PC-3 (cell line): ENCODE data around the gene BICDL2. TPM values are rescaled to one million over a fixed set of nuclear protein-coding genes. Genes with fewer than 3 reads are reported as not detected.

Source experiments
- ATAC-seq: fragments of 200-7000 bp; cut with Tn5 transposase; 2 replicates; pipeline ENCODE4 v1.9.1; 2020; ENCODE audit warnings: mild to moderate bottlenecking, moderate library complexity
- BruUV-seq: library from RNA; stranded (reverse); fragments of 400-500 nt; replicated peaks from 2 replicates; lab custom pipeline; 2021; lab: Mats Ljungman, UMichigan
- CTCF ChIA-PET: fragments of 300-600 bp; sonication (Branson Sonifier 250); formaldehyde crosslinking; loops from one replicate; lab custom pipeline; 2022; ENCODE audit warnings: antibody characterized with exemption; lab: Charles Lee
- POLR2A ChIA-PET: fragments of 300-600 bp; sonication (Branson Sonifier 250); formaldehyde crosslinking; loops from one replicate; lab custom pipeline; 2022; ENCODE audit warnings: antibody characterized with exemption; ENCODE audit not compliant: unreplicated experiment; lab: Charles Lee
- DNase-seq: peaks from one replicate; pipeline ENCODE4 v3.0.0-alpha.2; 2015
- H2AFZ ChIP-seq: fragments of 300-600 bp; sonication (generic); 2 replicates; pipeline ENCODE4 v1.6.0; 2016; ENCODE audit warnings: antibody characterized with exemption, low read length
- H3F3A ChIP-seq: fragments of 300-600 bp; sonication (generic); one replicate; pipeline ENCODE4 v1.6.0; 2017; ENCODE audit warnings: antibody characterized with exemption, low read length, control low read depth, mild to moderate bottlenecking; ENCODE audit not compliant: unreplicated experiment
- H3K27ac ChIP-seq: fragments of 300-600 bp; sonication (generic); 2 replicates; pipeline ENCODE4 v1.5.1; 2016; ENCODE audit warnings: mild to moderate bottlenecking, low read length
- H3K27me3 ChIP-seq: fragments of 300-600 bp; sonication (generic); 2 replicates; pipeline ENCODE4 v1.6.1; 2016; ENCODE audit warnings: low read length, mixed read lengths
- H3K36me3 ChIP-seq: fragments of 300-600 bp; sonication (generic); 2 replicates; pipeline ENCODE4 v1.6.1; 2016; ENCODE audit warnings: low read depth, mixed run types, low read length, mixed read lengths
- H3K4me1 ChIP-seq: fragments of 300-600 bp; sonication (generic); 2 replicates; pipeline ENCODE4 v1.5.1; 2016; ENCODE audit warnings: low read length; ENCODE audit not compliant: insufficient read depth
- H3K4me2 ChIP-seq: fragments of 300-600 bp; sonication (generic); 2 replicates; pipeline ENCODE4 v1.6.0; 2016; ENCODE audit warnings: low read length
- H3K4me3 ChIP-seq: fragments of 300-600 bp; sonication (generic); 2 replicates; pipeline ENCODE4 v1.5.1; 2016; ENCODE audit warnings: mild to moderate bottlenecking, low read length, mixed read lengths
- H3K79me2 ChIP-seq: fragments of 300-600 bp; sonication (generic); 2 replicates; pipeline ENCODE4 v1.6.1; 2017; ENCODE audit warnings: low read length, mixed read lengths
- H3K9ac ChIP-seq: fragments of 300-600 bp; sonication (generic); 2 replicates; pipeline ENCODE4 v1.6.0; 2016; ENCODE audit warnings: mild to moderate bottlenecking, low read length
- H3K9me2 ChIP-seq: fragments of 300-600 bp; sonication (generic); replicated peaks from 2 replicates; pipeline ENCODE4 v1.6.1; 2016; ENCODE audit warnings: mixed run types, low read length, mixed read lengths
- H3K9me3 ChIP-seq: fragments of 300-600 bp; sonication (generic); 2 replicates; pipeline ENCODE4 v1.6.1; 2016; ENCODE audit warnings: low read length, mixed read lengths
- H4K20me1 ChIP-seq: fragments of 300-600 bp; sonication (generic); 2 replicates; pipeline ENCODE4 v1.6.1; 2016; ENCODE audit warnings: low read length, mixed read lengths
- EZH2 ChIP-seq: fragments of 300-600 bp; sonication (generic); IDR thresholded peaks from one replicate; pipeline ENCODE4 v1.6.1; 2017; ENCODE audit warnings: antibody characterized with exemption, mild to moderate bottlenecking, low read length; ENCODE audit not compliant: unreplicated experiment
- EZH2phosphoT487 ChIP-seq: fragments of 300-600 bp; sonication (generic); IDR thresholded peaks from 2 replicates; pipeline ENCODE4 v1.6.1; 2018; ENCODE audit warnings: mild to moderate bottlenecking, antibody characterized with exemption, low read length, borderline replicate concordance
- intact Hi-C: fragments of 100-400 bp; cut with micrococcal nuclease; formaldehyde crosslinking; loops from 2 replicates; pipeline ENCODE4 v1.9.0; 2023
- total RNA-seq: library from RNA; depleted of rRNA; stranded (reverse); fragments of >200 nt; gene quantifications from 2 replicates; pipeline ENCODE4 v1.2.3, GENCODE V29; 2014
- TF ChIP-seq, protein P1 (sequence below): fragments of 300-600 bp; sonication (generic); conservative IDR thresholded peaks from 2 replicates; pipeline ENCODE4 v1.5.1; 2017; ENCODE audit warnings: antibody characterized with exemption, low read depth, mild to moderate bottlenecking, low read length

Gene BICDL2
- total RNA-seq, 1 experiment from 2014 or later, result 16.3 TPM

DNA sequence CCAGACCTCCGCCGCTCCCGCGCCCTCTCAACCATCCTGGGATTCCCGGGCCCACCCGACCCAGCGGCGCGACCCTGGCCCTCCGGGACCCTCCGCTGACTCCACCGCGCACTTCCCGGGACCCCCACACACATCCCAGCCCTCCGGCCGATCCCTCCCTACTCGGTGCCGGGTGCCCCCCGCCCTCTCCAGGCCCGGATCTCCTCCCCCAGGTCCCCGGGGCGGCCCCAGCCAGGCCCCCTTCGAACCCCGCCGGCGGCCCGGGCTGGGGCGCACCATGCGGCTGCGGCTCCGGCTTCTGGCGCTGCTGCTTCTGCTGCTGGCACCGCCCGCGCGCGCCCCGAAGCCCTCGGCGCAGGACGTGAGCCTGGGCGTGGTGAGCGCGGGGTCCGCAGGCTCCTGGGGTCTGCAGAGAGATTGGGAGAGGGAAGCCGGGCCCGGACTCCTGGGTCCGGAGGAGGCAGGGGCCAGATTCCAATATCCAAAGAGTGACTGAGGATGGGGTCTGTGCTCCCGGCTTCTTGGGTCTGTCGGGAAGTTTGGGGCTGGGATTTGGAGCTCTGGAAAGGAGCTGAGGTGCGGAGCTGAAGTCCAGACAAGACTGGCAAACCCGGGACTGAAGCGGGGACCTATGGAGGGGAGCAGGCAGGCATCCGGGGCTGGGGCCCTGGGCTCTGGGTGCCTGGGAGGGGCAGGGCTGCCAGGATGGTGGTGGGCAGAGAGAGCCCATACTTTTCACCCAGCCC is 10.1 kb upstream of the BICDL2 start:
- no TSS peak for BruUV-seq
- Histone ChIP-seq H2AFZ (no peak overlapping the region), H3K9ac (no peak overlapping the region), H3K27me3 (peaks cover 3% of the 10 kb centered on the region; the same call in 1 of the 2 replicates), H3K4me1 (no peaks in the 10 kb centered on the region), H3K36me3 (no peaks in the 10 kb centered on the region), H4K20me1 (no peaks in the 10 kb centered on the region), H3F3A (no peaks in the 10 kb centered on the region), H3K9me2 (no peaks in the 10 kb centered on the region), H3K4me2 (peak overlapping the region; percentile 98; the same call in 1 of the 2 replicates), H3K4me3 (peak overlapping the region; percentile 74; the same call in 1 of the 2 replicates), H3K27ac (no peak overlapping the region), H3K9me3 (no peaks in the 10 kb centered on the region), H3K79me2 (no peaks in the 10 kb centered on the region)
- POLR2A ChIA-PET, result no interaction called here
- TF ChIP-seq EZH2 (no peak), EZH2phosphoT487 (no peak)
- TF ChIP-seq, protein P1, sequence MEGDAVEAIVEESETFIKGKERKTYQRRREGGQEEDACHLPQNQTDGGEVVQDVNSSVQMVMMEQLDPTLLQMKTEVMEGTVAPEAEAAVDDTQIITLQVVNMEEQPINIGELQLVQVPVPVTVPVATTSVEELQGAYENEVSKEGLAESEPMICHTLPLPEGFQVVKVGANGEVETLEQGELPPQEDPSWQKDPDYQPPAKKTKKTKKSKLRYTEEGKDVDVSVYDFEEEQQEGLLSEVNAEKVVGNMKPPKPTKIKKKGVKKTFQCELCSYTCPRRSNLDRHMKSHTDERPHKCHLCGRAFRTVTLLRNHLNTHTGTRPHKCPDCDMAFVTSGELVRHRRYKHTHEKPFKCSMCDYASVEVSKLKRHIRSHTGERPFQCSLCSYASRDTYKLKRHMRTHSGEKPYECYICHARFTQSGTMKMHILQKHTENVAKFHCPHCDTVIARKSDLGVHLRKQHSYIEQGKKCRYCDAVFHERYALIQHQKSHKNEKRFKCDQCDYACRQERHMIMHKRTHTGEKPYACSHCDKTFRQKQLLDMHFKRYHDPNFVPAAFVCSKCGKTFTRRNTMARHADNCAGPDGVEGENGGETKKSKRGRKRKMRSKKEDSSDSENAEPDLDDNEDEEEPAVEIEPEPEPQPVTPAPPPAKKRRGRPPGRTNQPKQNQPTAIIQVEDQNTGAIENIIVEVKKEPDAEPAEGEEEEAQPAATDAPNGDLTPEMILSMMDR, result no peak
- CTCF ChIA-PET, result interaction anchor here (1.0 kb wide), 1 partner anchor 15 kb away, joined by 3 read pairs; no protein-coding TSS in a partner anchor
- DNase-seq, result no peak
- intact Hi-C loops, result no loop called here
- no peak for ATAC-seq

DNA sequence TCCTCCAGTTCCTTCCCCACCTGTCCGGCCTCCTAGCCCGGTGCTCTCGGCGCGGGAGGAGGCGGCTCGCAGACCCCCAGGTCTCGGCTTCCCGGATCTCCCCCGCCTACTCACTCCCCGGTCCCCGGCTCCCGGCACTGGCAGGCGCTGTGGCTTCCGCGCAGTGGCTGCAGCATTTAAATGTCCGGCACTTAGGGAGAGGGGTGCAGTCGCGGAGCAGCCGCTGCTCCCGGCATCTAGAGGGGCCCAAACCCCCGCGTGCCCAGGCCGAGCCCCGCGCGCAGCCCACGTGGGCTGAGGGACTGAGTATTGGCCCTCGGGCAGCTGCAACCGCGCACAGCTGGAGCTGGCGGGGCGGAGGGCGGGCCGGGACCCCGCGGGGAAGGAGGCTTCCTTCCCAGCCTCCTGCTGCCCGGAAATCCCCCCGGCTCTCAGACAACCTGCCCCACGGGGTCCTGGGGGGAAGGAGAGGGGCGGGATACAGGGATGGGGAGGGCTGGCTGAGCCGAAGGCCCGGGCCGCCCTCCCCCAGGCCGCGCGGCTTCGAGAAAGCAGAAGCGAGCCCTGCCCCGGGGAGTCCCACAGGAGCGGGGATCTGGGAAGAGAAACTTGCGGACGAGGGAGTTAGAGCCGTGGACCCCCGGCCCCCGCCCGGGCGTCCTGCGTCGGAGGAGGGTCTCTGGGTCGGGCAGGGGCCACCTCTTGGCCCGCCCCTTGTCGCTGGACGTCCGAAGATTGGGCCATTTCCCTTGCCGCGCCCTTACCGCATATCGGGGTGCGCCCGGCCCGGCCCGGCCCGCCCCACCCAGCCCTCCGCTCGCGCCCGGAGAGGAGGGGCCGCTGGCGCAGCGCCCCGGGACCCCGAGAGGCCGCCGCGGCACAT is 9.3 kb upstream of the BICDL2 start, which contains the start of gene MMP25:
Gene MMP25 (plus strand): TSS at position 804 of the 883 bp plus-strand sequence. CDS start 357 bp downstream, outside the sequence.
- Histone ChIP-seq H3K4me2 (peak within 1 kb of the TSS; percentile 98), H3K9ac (no peak within 1 kb of the TSS), H3K4me3 (peak within 1 kb of the TSS; percentile 74), H3K9me3 (no peaks in the 10 kb centered on the region), H4K20me1 (no peaks in the 10 kb centered on the region), H3K27me3 (peaks cover 3% of the 10 kb centered on the region; the same call in 1 of the 2 replicates), H3K79me2 (no peaks in the 10 kb centered on the region), H3K4me1 (no peaks in the 10 kb centered on the region), H3K36me3 (no peaks in the 10 kb centered on the region), H3K27ac (no peak within 1 kb of the TSS), H3F3A (no peaks in the 10 kb centered on the region), H3K9me2 (no peaks in the 10 kb centered on the region), H2AFZ (peak within 1 kb of the TSS; percentile 92)
- ChIA-PET POLR2A (no interaction called here), CTCF (interaction anchor here (0.6 kb wide), 1 partner anchor 13 kb away, joined by 3 read pairs; no protein-coding TSS in a partner anchor)
- TF ChIP-seq EZH2 (no peak), EZH2phosphoT487 (no peak)
- TF ChIP-seq, protein P1, result no peak
- ATAC-seq, result peak; percentile 51
- DNase-seq, result no peak
- BruUV-seq, result no TSS peak
- intact Hi-C loops, result no loop called here
